ENCODE results near the gene FBXO44.

DNA sequence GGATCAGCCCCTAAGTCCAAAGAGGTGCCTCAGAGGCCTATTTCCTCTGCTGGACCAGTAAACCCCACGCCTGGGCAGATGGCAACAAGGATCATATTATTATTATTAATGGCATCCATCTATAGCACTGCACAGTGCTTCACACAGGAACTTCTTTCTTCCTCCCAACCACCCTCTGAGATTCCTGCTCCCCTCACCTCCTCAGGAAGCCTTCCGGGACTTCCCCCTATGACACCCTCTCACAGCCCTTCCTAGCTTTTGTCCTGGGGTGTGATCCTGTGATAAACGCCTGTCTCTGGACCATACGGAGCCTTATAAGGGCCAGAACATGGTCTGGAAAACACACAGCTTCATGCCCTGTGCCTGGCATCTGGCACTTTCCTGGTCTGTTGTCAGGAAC, 3.7 kb upstream of the FBXO44 start:
- TF ChIP-seq, protein P1, sequence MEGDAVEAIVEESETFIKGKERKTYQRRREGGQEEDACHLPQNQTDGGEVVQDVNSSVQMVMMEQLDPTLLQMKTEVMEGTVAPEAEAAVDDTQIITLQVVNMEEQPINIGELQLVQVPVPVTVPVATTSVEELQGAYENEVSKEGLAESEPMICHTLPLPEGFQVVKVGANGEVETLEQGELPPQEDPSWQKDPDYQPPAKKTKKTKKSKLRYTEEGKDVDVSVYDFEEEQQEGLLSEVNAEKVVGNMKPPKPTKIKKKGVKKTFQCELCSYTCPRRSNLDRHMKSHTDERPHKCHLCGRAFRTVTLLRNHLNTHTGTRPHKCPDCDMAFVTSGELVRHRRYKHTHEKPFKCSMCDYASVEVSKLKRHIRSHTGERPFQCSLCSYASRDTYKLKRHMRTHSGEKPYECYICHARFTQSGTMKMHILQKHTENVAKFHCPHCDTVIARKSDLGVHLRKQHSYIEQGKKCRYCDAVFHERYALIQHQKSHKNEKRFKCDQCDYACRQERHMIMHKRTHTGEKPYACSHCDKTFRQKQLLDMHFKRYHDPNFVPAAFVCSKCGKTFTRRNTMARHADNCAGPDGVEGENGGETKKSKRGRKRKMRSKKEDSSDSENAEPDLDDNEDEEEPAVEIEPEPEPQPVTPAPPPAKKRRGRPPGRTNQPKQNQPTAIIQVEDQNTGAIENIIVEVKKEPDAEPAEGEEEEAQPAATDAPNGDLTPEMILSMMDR (IDR thresholded peaks at IDR 0.05; ENCODE audit: low read depth, low read length): no peak
- TF ChIP-seq EZH2phosphoT487 (IDR thresholded peaks at IDR 0.05; ENCODE audit: low read depth): no peak
